GM21360 (cell line): ENCODE measurements around the gene LCN9.

Source experiments
- ATAC-seq: cut with Tn5 transposase; IDR thresholded peaks from one replicate; pipeline ENCODE4 v1.9.1; 2021; ENCODE audit warnings: mild to moderate bottlenecking, moderate library complexity; ENCODE audit not compliant: unreplicated experiment

LCN9 gene

DNA sequence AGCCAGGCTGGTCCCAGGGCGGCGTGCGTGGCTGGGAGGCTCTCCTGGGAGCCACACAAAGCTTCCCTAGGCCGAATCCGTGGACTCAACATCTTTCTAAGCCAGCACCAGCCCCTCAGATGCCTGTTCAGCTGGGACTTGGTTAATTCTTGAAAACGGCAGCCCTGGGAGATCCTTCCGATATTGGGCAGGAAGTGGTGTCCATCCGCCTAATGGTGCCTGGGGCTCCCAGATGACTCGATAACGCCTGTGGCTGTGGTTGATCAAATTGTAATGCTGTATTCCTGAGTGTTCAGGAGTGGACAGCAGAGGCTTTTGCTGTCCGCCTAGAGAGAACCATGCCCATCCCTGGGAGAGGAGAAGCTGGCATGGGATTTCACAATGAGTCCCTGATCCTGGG, 52.9 kb downstream of the LCN9 start:
- no peak for ATAC-seq
